HFFc6 (cell line): ENCODE results near the gene RNF112. TPM values are rescaled to one million over a fixed set of nuclear protein-coding genes. Genes with fewer than 3 reads are reported as not detected.

Experiments
- DNase-seq: peaks from one replicate; pipeline ENCODE4 v3.0.0-alpha.2; 2018
- H3K27ac Mint-ChIP-seq: 2 replicates; pipeline ENCODE4 v1.8.0; 2020; ENCODE audit warnings: mild to moderate bottlenecking, mixed read lengths
- H3K27me3 Mint-ChIP-seq: 2 replicates; pipeline ENCODE4 v1.8.0; 2021; ENCODE audit warnings: mild to moderate bottlenecking, moderate library complexity, mixed read lengths; ENCODE audit not compliant: insufficient read depth
- H3K36me3 Mint-ChIP-seq: 2 replicates; pipeline ENCODE4 v1.8.0; 2021; ENCODE audit warnings: low read depth, mixed read lengths
- H3K4me1 Mint-ChIP-seq: 2 replicates; pipeline ENCODE4 v1.8.0; 2020; ENCODE audit warnings: low read depth, mixed read lengths
- H3K4me3 Mint-ChIP-seq: 2 replicates; pipeline ENCODE4 v1.8.0; 2020; ENCODE audit warnings: mild to moderate bottlenecking, moderate library complexity, mixed read lengths
- H3K9me3 Mint-ChIP-seq: 2 replicates; pipeline ENCODE4 v1.8.0; 2020; ENCODE audit warnings: mild to moderate bottlenecking, mixed read lengths
- total RNA-seq, 6 experiments: library from RNA; stranded (reverse); fragmentation: NEBNext Ultra II Directional; extraction: Animal tissue kit (Norgen Biotek cat#: 25700); gene quantifications; 2 replicates in 1 of 6; 3 replicates in 5 of 6; pipeline ENCODE4 v1.2.3, GENCODE V29; 2021
- TF ChIP-seq, protein P1 (sequence below): fragments of 200-600 bp; sonication (generic); IDR thresholded peaks from 2 replicates; pipeline ENCODE4 v1.5.0; 2021; ENCODE audit warnings: antibody characterized with exemption, mild to moderate bottlenecking

The RNF112 gene
- total RNA-seq, 6 experiments from 2014 or later = 0.40 to 1.2 (median 0.73) TPM

DNA sequence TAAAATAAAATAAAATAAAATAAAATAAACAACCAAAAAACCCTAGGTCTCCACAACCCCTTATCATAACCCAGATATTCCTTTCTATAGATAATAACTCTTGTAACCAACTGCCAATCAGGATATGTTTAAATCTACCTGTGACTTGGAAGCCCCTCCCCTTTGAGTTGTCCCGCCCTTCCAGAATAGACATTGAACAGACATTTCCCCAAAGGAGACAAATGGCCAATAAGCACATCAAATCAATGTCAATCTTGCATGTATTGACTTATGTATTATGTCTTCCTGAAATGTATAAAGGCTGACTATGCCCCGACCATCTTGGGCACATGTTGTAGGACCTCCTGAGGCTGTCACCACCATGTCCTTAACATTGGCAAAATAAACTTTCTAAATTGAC lies 34.2 kb upstream of the RNF112 start:
- peaks cover 3% of the 10 kb centered on the region for H3K27me3 Mint-ChIP-seq
- no peak for DNase-seq
- H3K36me3 Mint-ChIP-seq = peaks cover 17% of the 10 kb centered on the region
- H3K4me1 Mint-ChIP-seq = peaks cover 34% of the 10 kb centered on the region
- TF ChIP-seq, protein P1, sequence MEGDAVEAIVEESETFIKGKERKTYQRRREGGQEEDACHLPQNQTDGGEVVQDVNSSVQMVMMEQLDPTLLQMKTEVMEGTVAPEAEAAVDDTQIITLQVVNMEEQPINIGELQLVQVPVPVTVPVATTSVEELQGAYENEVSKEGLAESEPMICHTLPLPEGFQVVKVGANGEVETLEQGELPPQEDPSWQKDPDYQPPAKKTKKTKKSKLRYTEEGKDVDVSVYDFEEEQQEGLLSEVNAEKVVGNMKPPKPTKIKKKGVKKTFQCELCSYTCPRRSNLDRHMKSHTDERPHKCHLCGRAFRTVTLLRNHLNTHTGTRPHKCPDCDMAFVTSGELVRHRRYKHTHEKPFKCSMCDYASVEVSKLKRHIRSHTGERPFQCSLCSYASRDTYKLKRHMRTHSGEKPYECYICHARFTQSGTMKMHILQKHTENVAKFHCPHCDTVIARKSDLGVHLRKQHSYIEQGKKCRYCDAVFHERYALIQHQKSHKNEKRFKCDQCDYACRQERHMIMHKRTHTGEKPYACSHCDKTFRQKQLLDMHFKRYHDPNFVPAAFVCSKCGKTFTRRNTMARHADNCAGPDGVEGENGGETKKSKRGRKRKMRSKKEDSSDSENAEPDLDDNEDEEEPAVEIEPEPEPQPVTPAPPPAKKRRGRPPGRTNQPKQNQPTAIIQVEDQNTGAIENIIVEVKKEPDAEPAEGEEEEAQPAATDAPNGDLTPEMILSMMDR = no peak
- H3K9me3 Mint-ChIP-seq = no peaks in the 10 kb centered on the region
- peak overlapping the region; percentile 95 for H3K4me3 Mint-ChIP-seq
- peak overlapping the region; percentile 99 for H3K27ac Mint-ChIP-seq

DNA sequence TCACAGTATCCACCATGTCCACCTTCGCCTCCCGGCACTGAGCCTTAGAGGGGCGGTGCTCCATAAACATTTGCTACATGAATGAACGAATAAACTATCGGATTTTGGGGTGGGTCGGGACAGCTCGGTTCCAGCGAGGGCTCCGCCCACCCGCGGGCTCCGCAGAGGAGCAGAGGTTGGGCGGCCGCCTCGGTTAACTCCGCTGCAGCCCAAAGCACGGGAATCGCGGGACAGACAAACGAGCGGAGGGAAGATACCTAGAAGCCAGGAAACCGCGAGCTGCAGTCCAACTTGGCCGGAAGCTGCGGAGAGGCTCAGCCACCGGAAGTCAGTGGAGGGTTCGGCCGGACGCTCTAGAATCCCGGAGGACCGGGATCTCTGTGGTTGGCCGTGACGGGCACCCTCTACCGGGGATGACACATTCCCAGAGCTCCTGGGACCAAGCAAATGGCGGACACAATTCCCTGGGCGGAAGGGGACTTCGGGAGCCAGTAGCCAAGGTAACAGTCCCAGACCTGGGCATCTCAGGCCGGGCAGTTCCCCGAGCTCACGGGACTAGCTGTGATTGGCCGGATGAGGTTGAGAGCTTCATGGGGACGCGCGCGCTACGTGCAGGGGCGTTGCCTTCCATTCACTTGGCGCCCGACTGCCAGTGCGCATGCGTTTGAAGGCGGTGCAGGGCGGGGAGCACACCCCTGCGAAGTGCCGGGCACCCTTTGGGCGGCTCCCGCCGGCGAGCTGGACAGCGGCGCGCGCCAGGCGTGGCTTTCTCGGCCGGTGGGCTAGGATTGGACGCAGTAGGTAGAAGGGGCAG lies 33.2 kb upstream of the RNF112 start:
- peaks cover 34% of the 10 kb centered on the region for H3K4me1 Mint-ChIP-seq
- no peaks in the 10 kb centered on the region for H3K9me3 Mint-ChIP-seq
- H3K36me3 Mint-ChIP-seq = peaks cover 17% of the 10 kb centered on the region
- H3K27me3 Mint-ChIP-seq = peaks cover 3% of the 10 kb centered on the region
- H3K4me3 Mint-ChIP-seq = peak overlapping the region; percentile 95
- H3K27ac Mint-ChIP-seq = peak overlapping the region; percentile 99
- DNase-seq = peak; percentile 99
- TF ChIP-seq, protein P1 = peak; percentile 48; the same call in 1 of the 2 replicates

DNA sequence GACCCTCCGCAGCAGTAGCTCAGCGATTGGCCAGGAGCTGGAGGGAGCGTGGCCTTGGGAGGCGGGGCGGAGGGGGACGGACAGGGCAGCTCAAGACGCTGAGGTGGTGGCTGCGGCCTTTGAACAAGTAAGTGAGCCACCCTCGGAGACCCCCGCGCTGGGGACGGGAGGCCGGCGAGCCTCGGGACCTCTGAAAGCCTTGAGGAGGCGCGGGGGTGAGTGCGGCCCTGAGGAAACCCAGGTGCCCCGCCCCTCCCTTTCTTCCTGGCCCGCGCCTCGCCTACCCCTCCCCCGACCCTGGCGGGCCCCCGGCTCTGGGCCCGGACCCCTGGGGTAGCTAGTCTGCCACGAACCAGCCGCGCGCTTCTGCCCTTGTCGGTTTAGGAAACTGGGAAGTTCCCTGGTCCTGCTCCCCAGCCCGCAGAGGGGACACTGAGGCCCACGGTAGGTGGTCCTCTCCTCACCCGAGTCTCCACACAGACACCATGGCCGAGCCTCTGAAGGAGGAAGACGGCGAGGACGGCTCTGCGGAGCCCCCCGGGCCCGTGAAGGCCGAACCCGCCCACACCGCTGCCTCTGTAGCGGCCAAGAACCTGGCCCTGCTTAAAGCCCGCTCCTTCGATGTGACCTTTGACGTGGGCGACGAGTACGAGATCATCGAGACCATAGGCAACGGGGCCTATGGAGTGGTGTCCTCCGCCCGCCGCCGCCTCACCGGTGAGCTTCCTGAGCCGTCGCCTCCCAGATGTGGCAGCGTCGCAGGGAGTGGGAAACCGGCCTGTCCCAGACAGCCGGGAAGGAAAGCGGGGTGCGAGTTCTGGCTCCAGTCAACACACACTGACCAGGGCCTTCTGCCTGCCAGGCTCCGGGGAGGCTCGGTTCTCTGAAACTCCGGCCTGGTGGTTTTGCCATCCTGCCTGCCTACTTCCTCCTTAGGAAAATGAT lies 32.3 kb upstream of the RNF112 start, which contains the start of gene MAPK7:
Gene MAPK7, plus strand, starts transcription at position 83 of the 945 bp plus-strand sequence. Its CDS starts 403 bp downstream, at position 486.
- peak within 1 kb of the TSS; percentile 99 for H3K27ac Mint-ChIP-seq
- H3K36me3 Mint-ChIP-seq = peaks cover 17% of the 10 kb centered on the region
- DNase-seq = no peak
- peaks cover 36% of the 10 kb centered on the region for H3K4me1 Mint-ChIP-seq
- TF ChIP-seq, protein P1 = no peak
- H3K4me3 Mint-ChIP-seq = peak within 1 kb of the TSS; percentile 95
- peaks cover 3% of the 10 kb centered on the region for H3K27me3 Mint-ChIP-seq
- H3K9me3 Mint-ChIP-seq = no peaks in the 10 kb centered on the region

DNA sequence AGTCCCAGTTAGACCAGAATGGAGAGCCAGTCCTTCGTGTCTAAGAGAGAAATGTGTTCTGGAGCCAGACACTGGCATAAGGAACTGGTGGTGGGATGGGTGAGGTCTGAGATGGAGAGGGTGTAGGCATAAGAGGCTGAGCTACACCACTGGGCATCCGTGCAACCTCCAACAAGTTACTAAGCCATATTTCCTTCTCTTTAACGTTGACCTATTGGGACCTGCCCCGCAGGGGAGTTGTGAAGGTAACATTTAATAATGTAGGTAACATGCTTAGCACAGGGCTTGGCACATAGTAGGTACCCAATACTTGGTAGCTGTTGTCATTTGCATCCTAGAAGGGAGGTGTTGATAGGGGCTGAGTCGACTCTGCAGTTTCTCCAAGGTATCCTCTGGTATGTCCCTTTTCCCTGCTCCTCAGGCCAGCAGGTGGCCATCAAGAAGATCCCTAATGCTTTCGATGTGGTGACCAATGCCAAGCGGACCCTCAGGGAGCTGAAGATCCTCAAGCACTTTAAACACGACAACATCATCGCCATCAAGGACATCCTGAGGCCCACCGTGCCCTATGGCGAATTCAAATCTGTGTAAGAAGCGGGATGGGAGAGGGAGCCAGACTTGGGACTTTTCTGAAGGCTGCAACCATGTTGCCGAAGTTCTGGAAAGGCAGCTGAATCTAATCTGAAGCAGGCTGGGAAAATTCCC lies 31.5 kb upstream of the RNF112 start:
- Mint-ChIP-seq H3K4me3 (peak overlapping the region; percentile 95), H3K4me1 (peaks cover 36% of the 10 kb centered on the region), H3K27me3 (peaks cover 3% of the 10 kb centered on the region), H3K36me3 (peaks cover 23% of the 10 kb centered on the region), H3K27ac (peak overlapping the region; percentile 70), H3K9me3 (no peaks in the 10 kb centered on the region)
- no peak for DNase-seq
- TF ChIP-seq, protein P1 = no peak
